Upper lobe of left lung (tissue), 6 donors: ENCODE data around the gene LYPD6B. TPM values are rescaled to one million over a fixed set of nuclear protein-coding genes. Genes with fewer than 3 reads are reported as not detected.

Experiments used
- ATAC-seq, 2 donors: fragments of 200-7000 bp; cut with Tn5 transposase; one replicate each; pipeline ENCODE4 v1.9.1; 2022; ENCODE audit warnings: mild to moderate bottlenecking in 2 of 2, moderate library complexity in 2 of 2; ENCODE audit not compliant: low FRiP score in 2 of 2
- DNase-seq, 2 donors: peaks; one replicate each; pipeline ENCODE4 v3.0.0-alpha.2; 2019 to 2020
- H3K27ac ChIP-seq, 4 donors: fragments of 200-600 bp; sonication (generic); one replicate each; pipeline ENCODE4 v1.5.1; 2016 to 2019
- H3K27me3 ChIP-seq, 4 donors: fragments of 200-600 bp; sonication (generic); one replicate each; pipeline ENCODE4 v1.5.1; 2017 to 2019
- H3K36me3 ChIP-seq, 4 donors: fragments of 200-600 bp; sonication (generic); one replicate each; pipeline ENCODE4 v1.5.1; 2016 to 2019
- H3K4me1 ChIP-seq, 4 donors: fragments of 200-600 bp; sonication (generic); one replicate each; pipeline ENCODE4 v1.5.1; 2018 to 2019
- H3K4me3 ChIP-seq, 4 donors: fragments of 200-600 bp; sonication (generic); one replicate each; pipeline ENCODE4 v1.5.1; 2017 to 2019; ENCODE audit warnings: mild to moderate bottlenecking in 2 of 4, moderate library complexity in 1 of 4
- H3K9me3 ChIP-seq, 4 donors: fragments of 200-600 bp; sonication (generic); one replicate each; pipeline ENCODE4 v1.5.1; 2018 to 2019
- EP300 ChIP-seq, 4 donors: sonication (generic); formaldehyde crosslinking; IDR thresholded peaks; one replicate each; pipeline ENCODE4 v1.5.1; 2017; ENCODE audit warnings: antibody characterized with exemption in 4 of 4, control low read depth in 2 of 4
- POLR2A ChIP-seq, 4 donors: fragments of 450-650 bp; IDR thresholded peaks; one replicate each; pipeline ENCODE4 v1.5.1; 2016 to 2017; ENCODE audit warnings: antibody characterized with exemption in 4 of 4, mild to moderate bottlenecking in 2 of 4
- POLR2AphosphoS5 ChIP-seq, 2 donors: sonication (generic); formaldehyde crosslinking; IDR thresholded peaks; one replicate each; pipeline ENCODE4 v1.5.1; 2017; ENCODE audit warnings: antibody characterized with exemption in 2 of 2
- WGBS, 2 donors: methylation state at CpG; one replicate each; pipeline ENCODE4 v1.1.5; 2017 to 2018; 5-methylcytosine and 5-hydroxymethylcytosine counted together
- total RNA-seq, 6 donors: library from RNA; depleted of rRNA in 4 of 6; stranded (reverse); fragments of >200 nt in 4 of 6; gene quantifications; one replicate each; pipeline versions ENCODE4 v1.1.0 to v1.2.1, GENCODE V29; 2016 to 2021
- TF ChIP-seq, protein P1 (sequence below), 6 experiments: fragments of 450-650 bp in 4 of 6; fragments of 200-600 bp in 2 of 6; sonication (generic) in 2 of 6; IDR thresholded peaks; one replicate each; pipeline ENCODE4 v1.5.1; 2016 to 2019; ENCODE audit warnings: antibody characterized with exemption in 6 of 6
- donor health status: DM: no; HTN: no; CAD: no; lungs with moderate emphysema.
- donor health status: DM: no; HTN: yes; CAD: no; lungs with severe emphysema.

Gene LYPD6B
- total RNA-seq, 6 donors from 2014 or later, result 0.43 to 6.7 (median 1.1) TPM; not detected in 2

DNA sequence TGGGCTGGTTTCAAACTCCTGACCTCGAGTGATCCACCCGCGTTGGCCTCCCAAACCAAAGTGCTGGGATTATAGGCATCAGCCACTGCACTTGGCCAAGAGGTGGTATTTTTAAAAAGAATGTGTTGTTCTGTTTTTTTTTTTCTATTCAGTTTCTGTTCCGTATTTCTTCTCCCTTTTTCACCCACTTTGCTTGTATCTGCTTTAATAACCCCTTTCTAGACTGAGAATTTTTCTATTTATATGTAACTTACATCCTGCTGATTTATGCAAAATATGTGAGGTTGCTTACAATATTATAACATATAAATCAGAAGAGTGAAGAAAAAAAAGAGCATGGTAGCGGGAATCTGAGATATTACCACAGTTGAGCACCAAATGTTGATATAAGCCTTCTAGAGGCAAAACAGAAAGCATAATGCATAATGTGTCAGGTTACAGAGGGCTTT, 17.2 kb upstream of the LYPD6B start:
- Histone ChIP-seq H3K4me3 (no peak overlapping the region), H3K4me1 (peaks cover 6 to 26% (median 19%) of the 10 kb centered on the region in 4 donors)

DNA sequence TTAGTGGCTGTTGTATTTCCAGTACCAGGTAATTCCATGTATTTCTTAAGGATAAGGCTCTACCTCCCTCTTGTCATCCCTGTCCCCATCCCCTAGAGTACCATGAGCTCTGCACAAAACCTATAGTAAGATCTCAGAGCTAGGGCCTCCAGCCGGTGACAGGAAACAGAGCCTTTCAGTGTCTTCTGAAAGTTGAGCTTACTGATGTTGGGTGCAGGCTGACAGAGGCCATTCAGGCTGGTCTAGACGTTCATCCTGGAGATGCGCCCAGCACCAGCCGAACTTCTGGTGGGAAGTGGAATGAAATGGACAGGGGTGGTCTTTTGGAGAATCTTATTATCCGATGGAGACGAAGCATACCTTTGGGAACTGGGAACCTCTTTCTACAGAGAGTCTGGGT, 16.7 kb upstream of the LYPD6B start:
- no peaks in the 10 kb centered on the region for H3K36me3 ChIP-seq
- TF ChIP-seq, protein P1, sequence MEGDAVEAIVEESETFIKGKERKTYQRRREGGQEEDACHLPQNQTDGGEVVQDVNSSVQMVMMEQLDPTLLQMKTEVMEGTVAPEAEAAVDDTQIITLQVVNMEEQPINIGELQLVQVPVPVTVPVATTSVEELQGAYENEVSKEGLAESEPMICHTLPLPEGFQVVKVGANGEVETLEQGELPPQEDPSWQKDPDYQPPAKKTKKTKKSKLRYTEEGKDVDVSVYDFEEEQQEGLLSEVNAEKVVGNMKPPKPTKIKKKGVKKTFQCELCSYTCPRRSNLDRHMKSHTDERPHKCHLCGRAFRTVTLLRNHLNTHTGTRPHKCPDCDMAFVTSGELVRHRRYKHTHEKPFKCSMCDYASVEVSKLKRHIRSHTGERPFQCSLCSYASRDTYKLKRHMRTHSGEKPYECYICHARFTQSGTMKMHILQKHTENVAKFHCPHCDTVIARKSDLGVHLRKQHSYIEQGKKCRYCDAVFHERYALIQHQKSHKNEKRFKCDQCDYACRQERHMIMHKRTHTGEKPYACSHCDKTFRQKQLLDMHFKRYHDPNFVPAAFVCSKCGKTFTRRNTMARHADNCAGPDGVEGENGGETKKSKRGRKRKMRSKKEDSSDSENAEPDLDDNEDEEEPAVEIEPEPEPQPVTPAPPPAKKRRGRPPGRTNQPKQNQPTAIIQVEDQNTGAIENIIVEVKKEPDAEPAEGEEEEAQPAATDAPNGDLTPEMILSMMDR (IDR thresholded peaks at IDR 0.05), result no peak
- no peak overlapping the region for H3K4me3 ChIP-seq
- no peaks in the 10 kb centered on the region for H3K27me3 ChIP-seq
- H3K27ac ChIP-seq, result no peak overlapping the region
- peaks cover 6 to 26% (median 19%) of the 10 kb centered on the region in 4 donors for H3K4me1 ChIP-seq
- H3K9me3 ChIP-seq, result no peaks in the 10 kb centered on the region
- DNase-seq (no peak), ATAC-seq (no peak)
- WGBS, 2 donors, result 93 to 96% methylated on average over 5 to 6 of the region's 6 CpGs

More for the DNA sequence above, 17.2 kb upstream of the LYPD6B start:
- ATAC-seq (no peak), DNase-seq (no peak)
- TF ChIP-seq EP300 (IDR thresholded peaks at IDR 0.05) (no peak), POLR2A (IDR thresholded peaks at IDR 0.05) (no peak), POLR2AphosphoS5 (IDR thresholded peaks at IDR 0.05) (no peak)
- no peak overlapping the region for H3K27ac ChIP-seq
- H3K9me3 ChIP-seq, result no peaks in the 10 kb centered on the region
- no peaks in the 10 kb centered on the region for H3K36me3 ChIP-seq
- H3K27me3 ChIP-seq, result no peaks in the 10 kb centered on the region
- WGBS, 2 donors, result 83 to 88% methylated on average over 5 of the region's 5 CpGs

DNA sequence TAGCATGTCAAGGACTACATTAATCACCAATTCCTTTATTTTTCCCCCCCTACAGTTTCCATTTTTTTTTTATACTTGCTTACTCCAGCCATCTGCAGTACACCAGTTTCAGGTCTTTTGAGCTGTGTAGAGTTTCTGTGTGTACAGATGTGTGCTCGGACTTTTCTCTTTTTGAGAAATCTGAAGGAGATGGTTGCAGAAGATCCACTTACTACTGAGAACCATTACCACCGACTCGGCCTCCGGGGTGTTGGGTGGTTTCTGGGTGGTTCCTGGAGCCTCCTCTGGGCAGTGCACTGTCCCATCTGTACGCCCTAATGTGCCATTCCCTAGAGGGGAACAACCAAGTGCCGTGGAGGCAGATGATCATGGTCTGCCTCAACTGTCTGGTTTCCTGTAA, 15.4 kb upstream of the LYPD6B start:
- DNase-seq, result no peak
- Histone ChIP-seq H3K4me3 (no peak overlapping the region), H3K27ac (no peak overlapping the region), H3K36me3 (no peaks in the 10 kb centered on the region), H3K27me3 (no peaks in the 10 kb centered on the region), H3K9me3 (no peaks in the 10 kb centered on the region), H3K4me1 (peaks cover 6 to 19% (median 15%) of the 10 kb centered on the region in 4 donors)
- ATAC-seq, result no peak
- WGBS, 2 donors, result 83 to 97% methylated on average over 6 of the region's 6 CpGs
- TF ChIP-seq, protein P1 (IDR thresholded peaks at IDR 0.05), result no peak
- no peak for TF ChIP-seq POLR2A (IDR thresholded peaks at IDR 0.05)
- no peak for TF ChIP-seq POLR2AphosphoS5 (IDR thresholded peaks at IDR 0.05)
- no peak for TF ChIP-seq EP300 (IDR thresholded peaks at IDR 0.05)

DNA sequence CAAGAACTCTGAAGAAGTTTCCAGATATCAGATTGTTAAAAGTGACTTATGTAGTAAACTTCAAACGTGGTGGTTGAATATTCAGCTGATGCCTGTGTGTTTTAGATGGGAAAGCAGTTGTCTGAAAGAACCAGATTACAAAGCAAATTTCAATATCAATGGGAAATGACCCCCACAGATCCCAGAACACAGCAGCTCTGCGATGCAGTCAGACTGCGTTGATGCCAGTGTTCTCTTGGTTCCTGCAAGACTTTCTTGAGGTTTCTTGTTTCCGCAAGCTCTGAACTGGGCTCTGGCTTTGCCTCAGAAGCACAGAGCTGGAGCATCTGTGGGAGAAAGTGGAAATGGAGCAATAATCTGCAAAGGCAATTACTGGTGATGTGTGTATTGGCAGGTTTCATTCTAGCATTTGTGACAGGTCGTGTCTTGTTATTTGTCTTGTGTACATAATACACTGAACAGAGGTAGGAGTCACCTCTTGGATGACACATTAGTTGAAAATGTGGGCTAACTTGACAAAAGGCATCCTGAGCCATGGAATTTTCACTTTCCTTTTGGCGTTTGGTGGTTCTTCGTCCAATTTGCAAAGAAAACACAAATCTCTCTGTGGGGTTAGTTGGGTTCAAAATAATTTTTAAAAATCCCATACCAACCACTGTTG, 10.8 kb upstream of the LYPD6B start:
- Histone ChIP-seq H3K27ac (no peak overlapping the region), H3K4me1 (peaks cover 0 to 6% (median 0%) of the 10 kb centered on the region in 4 donors), H3K27me3 (no peaks in the 10 kb centered on the region), H3K36me3 (no peaks in the 10 kb centered on the region), H3K9me3 (no peaks in the 10 kb centered on the region), H3K4me3 (no peak overlapping the region)
- TF ChIP-seq POLR2A (IDR thresholded peaks at IDR 0.05) (no peak), POLR2AphosphoS5 (IDR thresholded peaks at IDR 0.05) (no peak), EP300 (IDR thresholded peaks at IDR 0.05) (no peak)
- TF ChIP-seq, protein P1 (IDR thresholded peaks at IDR 0.05), result no peak
- DNase-seq, result no peak
- 75 to 76% methylated on average over 7 of the region's 7 CpGs for WGBS, 2 donors
- ATAC-seq, result no peak

DNA sequence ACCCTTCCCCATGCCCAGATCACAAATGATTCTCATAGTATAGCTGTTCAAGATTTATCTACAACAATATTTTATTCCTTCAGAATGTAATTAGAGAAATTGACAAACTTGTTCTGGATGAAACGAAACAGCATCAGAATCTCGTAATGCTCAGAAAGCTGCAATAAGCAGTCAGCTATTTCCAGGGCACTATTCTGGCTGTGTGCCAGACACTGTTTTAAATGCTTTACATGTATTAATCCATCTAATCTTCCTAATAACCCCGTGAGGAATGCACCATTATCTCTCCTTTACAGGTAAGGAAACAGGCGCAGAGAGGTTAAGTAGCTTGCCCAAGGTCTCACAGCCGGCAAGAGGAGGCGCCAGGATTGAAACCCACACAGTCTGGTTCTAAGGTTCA, 10.1 kb upstream of the LYPD6B start:
- no peak overlapping the region for H3K4me3 ChIP-seq
- WGBS, 2 donors, result 80% methylated on average over 6 of the region's 6 CpGs
- ATAC-seq (no peak), DNase-seq (no peak)
- H3K36me3 ChIP-seq, result no peaks in the 10 kb centered on the region
- H3K27ac ChIP-seq, result no peak overlapping the region
- no peaks in the 10 kb centered on the region for H3K9me3 ChIP-seq
- TF ChIP-seq POLR2A (IDR thresholded peaks at IDR 0.05) (no peak), POLR2AphosphoS5 (IDR thresholded peaks at IDR 0.05) (no peak), EP300 (IDR thresholded peaks at IDR 0.05) (no peak)
- TF ChIP-seq, protein P1 (IDR thresholded peaks at IDR 0.05), result no peak
- peaks cover 0 to 6% (median 0%) of the 10 kb centered on the region in 4 donors for H3K4me1 ChIP-seq
- no peaks in the 10 kb centered on the region for H3K27me3 ChIP-seq
